GM06990 (cell line): Measurements from ENCODE around the gene HSD17B4.
"Not testable (repeated sequence)": the region's sequence is repeated elsewhere in the genome, so short reads cannot be mapped to it uniquely, and the experiment has no call there.

Experiments used
- DNase-seq: peaks from one replicate; pipeline ENCODE4 v3.0.0-alpha.2; 2011; ENCODE audit not compliant: insufficient read length; ENCODE audit errors: extremely low read depth
- H3K27me3 ChIP-seq: replicated peaks from 2 replicates; pipeline ENCODE4 v1.6.0; 2011; ENCODE audit warnings: low read length; ENCODE audit not compliant: control insufficient read depth, insufficient read depth
- H3K36me3 ChIP-seq: 2 replicates; pipeline ENCODE4 v1.5.1; 2011; ENCODE audit warnings: low read length; ENCODE audit not compliant: control insufficient read depth, insufficient read depth
- H3K4me3 ChIP-seq: replicated peaks from 2 replicates; pipeline ENCODE4 v1.5.1; 2011; ENCODE audit warnings: low read depth, mild to moderate bottlenecking, control low read depth, low read length
- TF ChIP-seq, protein P1 (sequence below): IDR thresholded peaks from 2 replicates; pipeline ENCODE4 v1.5.1; 2011; ENCODE audit warnings: low read length, control low read depth, mild to moderate bottlenecking, inconsistent platforms; ENCODE audit not compliant: insufficient read depth, poor library complexity, severe bottlenecking

Gene HSD17B4

DNA sequence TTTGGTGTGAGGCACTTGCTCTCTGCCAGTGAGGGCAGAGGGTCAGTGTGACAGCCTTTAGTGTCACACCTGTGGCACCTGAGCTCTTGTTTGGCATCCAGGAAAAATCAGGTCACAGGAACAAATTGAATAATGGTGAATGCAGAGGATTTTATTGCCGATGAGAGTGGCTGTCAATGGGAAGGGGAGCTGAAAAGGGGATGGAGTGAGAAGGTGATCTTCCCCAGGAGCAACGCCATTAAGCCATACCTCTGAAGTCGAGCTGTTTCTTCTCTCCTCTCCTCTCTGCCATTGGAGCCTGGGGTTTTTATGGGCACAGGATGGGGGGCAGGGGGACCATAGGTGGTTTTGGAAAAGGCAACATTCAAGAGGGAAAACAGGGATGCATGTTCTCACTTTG lies 2.4 kb upstream of the HSD17B4 start:
- Histone ChIP-seq H3K4me3 (no peak overlapping the region), H3K36me3 (no peaks in the 10 kb centered on the region), H3K27me3 (no peaks in the 10 kb centered on the region)
- DNase-seq, result no peak
- TF ChIP-seq, protein P1, sequence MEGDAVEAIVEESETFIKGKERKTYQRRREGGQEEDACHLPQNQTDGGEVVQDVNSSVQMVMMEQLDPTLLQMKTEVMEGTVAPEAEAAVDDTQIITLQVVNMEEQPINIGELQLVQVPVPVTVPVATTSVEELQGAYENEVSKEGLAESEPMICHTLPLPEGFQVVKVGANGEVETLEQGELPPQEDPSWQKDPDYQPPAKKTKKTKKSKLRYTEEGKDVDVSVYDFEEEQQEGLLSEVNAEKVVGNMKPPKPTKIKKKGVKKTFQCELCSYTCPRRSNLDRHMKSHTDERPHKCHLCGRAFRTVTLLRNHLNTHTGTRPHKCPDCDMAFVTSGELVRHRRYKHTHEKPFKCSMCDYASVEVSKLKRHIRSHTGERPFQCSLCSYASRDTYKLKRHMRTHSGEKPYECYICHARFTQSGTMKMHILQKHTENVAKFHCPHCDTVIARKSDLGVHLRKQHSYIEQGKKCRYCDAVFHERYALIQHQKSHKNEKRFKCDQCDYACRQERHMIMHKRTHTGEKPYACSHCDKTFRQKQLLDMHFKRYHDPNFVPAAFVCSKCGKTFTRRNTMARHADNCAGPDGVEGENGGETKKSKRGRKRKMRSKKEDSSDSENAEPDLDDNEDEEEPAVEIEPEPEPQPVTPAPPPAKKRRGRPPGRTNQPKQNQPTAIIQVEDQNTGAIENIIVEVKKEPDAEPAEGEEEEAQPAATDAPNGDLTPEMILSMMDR, result no peak

DNA sequence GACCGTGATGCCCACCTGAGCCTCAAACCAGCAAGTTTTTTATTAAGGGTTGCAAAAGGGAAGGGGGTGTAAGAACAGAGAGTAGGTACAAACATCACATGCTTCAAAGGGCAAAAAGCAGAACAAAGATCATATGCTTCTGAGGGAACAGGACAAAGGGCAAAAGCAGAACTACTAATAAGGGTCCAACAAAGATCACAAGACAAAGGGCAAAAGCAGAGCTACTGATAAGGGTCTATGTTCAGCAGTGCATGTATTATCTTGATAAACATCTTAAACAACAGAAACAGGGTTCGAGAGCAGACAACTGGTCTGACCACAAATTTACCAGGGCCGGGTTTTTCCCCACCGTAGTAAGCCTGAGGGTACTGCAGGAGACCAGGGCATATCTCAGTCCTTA lies 1.7 kb upstream of the HSD17B4 start:
- DNase-seq, H3K36me3 ChIP-seq, H3K4me3 ChIP-seq, H3K27me3 ChIP-seq: not testable (repeated sequence)

DNA sequence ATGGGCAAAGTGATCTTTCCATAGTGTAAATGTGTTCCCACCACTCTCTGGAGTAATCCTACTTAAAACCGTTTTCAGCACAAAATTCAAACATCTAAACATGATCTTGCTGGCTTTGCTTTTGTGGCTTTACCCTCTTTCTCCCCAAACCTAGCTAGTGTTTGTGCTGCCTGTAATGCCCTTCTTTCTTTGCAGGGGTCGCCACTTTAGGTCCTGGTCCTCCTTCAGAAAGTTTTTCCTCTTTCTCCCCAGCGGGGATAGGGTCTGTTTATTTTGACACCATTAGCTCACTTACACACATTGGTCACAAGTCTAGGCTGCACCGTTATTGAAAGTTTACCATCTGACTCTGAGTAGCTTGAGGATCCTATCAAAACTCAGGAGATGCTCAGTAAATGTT lies 736 bp upstream of the HSD17B4 start:
- DNase-seq, result no peak
- TF ChIP-seq, protein P1, result no peak
- H3K36me3 ChIP-seq, result no peaks in the 10 kb centered on the region
- no peaks in the 10 kb centered on the region for H3K27me3 ChIP-seq
- no peak overlapping the region for H3K4me3 ChIP-seq

DNA sequence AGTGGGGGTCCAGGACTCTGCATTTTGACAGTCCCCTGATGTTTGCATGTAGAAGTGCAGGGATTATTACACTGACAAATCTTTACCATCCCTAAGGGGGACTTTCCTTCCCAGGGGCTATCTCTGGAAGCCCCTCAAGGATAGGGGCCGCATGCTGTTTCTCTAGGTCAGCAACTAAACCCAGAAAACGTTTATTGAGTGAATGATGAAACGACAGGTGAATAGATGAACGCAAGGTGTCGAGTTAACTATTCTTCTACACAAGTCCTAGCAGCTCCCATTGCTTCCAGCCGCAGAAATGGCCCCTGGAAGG lies 281 bp upstream of the HSD17B4 start:
- no peaks in the 10 kb centered on the region for H3K27me3 ChIP-seq
- H3K36me3 ChIP-seq, result no peaks in the 10 kb centered on the region
- no peak for DNase-seq
- H3K4me3 ChIP-seq, result peak overlapping the region; percentile 76
- TF ChIP-seq, protein P1, result no peak

- Histone ChIP-seq H3K27me3 (no peaks in the 10 kb centered on the region), H3K36me3 (no peaks in the 10 kb centered on the region), H3K4me3 (peak overlapping the region; percentile 76)
- TF ChIP-seq, protein P1, result no peak
- DNase-seq, result no peak
Measured at GRCh38 chr5:119453040-119453373, 710 bp downstream of the HSD17B4 start.

- no peak for DNase-seq
- Histone ChIP-seq H3K4me3 (no peak overlapping the region), H3K27me3 (no peaks in the 10 kb centered on the region), H3K36me3 (no peaks in the 10 kb centered on the region)
- TF ChIP-seq, protein P1, result no peak
Measured at GRCh38 chr5:119454171-119454570, 1.9 kb downstream of the HSD17B4 start.
